H9 (cell line): ENCODE measurements around the gene BCAR3. TPM values are rescaled to one million over a fixed set of nuclear protein-coding genes. Genes with fewer than 3 reads are reported as not detected.

Experiments used
- DNase-seq: peaks from one replicate; pipeline ENCODE4 v3.0.0-alpha.2; 2017
- H2AFZ ChIP-seq: one replicate; pipeline ENCODE4 v1.6.1; 2013; ENCODE audit warnings: mild to moderate bottlenecking, low read length, control low read depth, moderate library complexity
- H2AK5ac ChIP-seq: 2 replicates; pipeline ENCODE4 v1.6.1; 2013; ENCODE audit warnings: low read length, control low read depth, mixed read lengths; ENCODE audit not compliant: insufficient read length
- H2BK120ac ChIP-seq: one replicate; pipeline ENCODE4 v1.6.1; 2013; ENCODE audit warnings: low read depth, mild to moderate bottlenecking, low read length, control low read depth, inconsistent platforms; ENCODE audit not compliant: poor library complexity, severe bottlenecking
- H2BK12ac ChIP-seq: 2 replicates; pipeline ENCODE4 v1.6.1; 2013; ENCODE audit warnings: low read length, control low read depth, mixed read lengths, low read depth; ENCODE audit not compliant: insufficient read length
- H2BK15ac ChIP-seq: 2 replicates; pipeline ENCODE4 v1.6.1; 2013; ENCODE audit warnings: low read depth, low read length, control low read depth
- H2BK20ac ChIP-seq: one replicate; pipeline ENCODE4 v1.6.1; 2013; ENCODE audit warnings: low read depth, mild to moderate bottlenecking, low read length, control low read depth, inconsistent platforms; ENCODE audit not compliant: poor library complexity, severe bottlenecking
- H2BK5ac ChIP-seq: 2 replicates; pipeline ENCODE4 v1.6.1; 2013; ENCODE audit warnings: low read length, control low read depth, mixed read lengths; ENCODE audit not compliant: insufficient read length
- H3K14ac ChIP-seq: 2 replicates; pipeline ENCODE4 v1.6.1; 2013; ENCODE audit warnings: low read length, control low read depth; ENCODE audit not compliant: insufficient read depth
- H3K18ac ChIP-seq: 2 replicates; pipeline ENCODE4 v1.6.1; 2013; ENCODE audit warnings: low read depth, mild to moderate bottlenecking, mixed read lengths, low read length, control low read depth; ENCODE audit not compliant: insufficient read length
- H3K23ac ChIP-seq: 2 replicates; pipeline ENCODE4 v1.6.1; 2013; ENCODE audit warnings: low read length, control low read depth, mixed read lengths, low read depth; ENCODE audit not compliant: insufficient read length
- H3K23me2 ChIP-seq: 2 replicates; pipeline ENCODE4 v1.6.1; 2013; ENCODE audit warnings: low read depth, mild to moderate bottlenecking, mixed read lengths, low read length, control low read depth; ENCODE audit not compliant: insufficient read length, poor library complexity, severe bottlenecking
- H3K27ac ChIP-seq: 2 replicates; pipeline ENCODE4 v1.5.1; 2013; ENCODE audit warnings: low read length, control low read depth, mixed read lengths, low read depth; ENCODE audit not compliant: insufficient read length
- H3K27me3 ChIP-seq: 2 replicates; pipeline ENCODE4 v1.6.1; 2013; ENCODE audit warnings: low read length, control low read depth, inconsistent platforms; ENCODE audit not compliant: insufficient read depth
- H3K4ac ChIP-seq: 2 replicates; pipeline ENCODE4 v1.6.1; 2013; ENCODE audit warnings: low read depth, mild to moderate bottlenecking, control low read depth, inconsistent platforms, low read length, moderate library complexity
- H3K4me1 ChIP-seq: 2 replicates; pipeline ENCODE4 v1.6.1; 2013; ENCODE audit warnings: low read length, control low read depth, inconsistent platforms; ENCODE audit not compliant: insufficient read depth
- H3K4me2 ChIP-seq: 2 replicates; pipeline ENCODE4 v1.6.1; 2013; ENCODE audit warnings: low read length, control low read depth, mixed read lengths; ENCODE audit not compliant: insufficient read length, insufficient read depth
- H3K56ac ChIP-seq: 2 replicates; pipeline ENCODE4 v1.6.1; 2013; ENCODE audit warnings: low read depth, mild to moderate bottlenecking, mixed read lengths, low read length, control low read depth; ENCODE audit not compliant: insufficient read length
- H3K79me1 ChIP-seq: 2 replicates; pipeline ENCODE4 v1.6.1; 2013; ENCODE audit warnings: low read depth, mild to moderate bottlenecking, moderate library complexity, low read length, control low read depth, inconsistent platforms; ENCODE audit not compliant: insufficient read depth, poor library complexity, severe bottlenecking
- H3K79me2 ChIP-seq: 2 replicates; pipeline ENCODE4 v1.6.1; 2013; ENCODE audit warnings: low read length, control low read depth, inconsistent platforms; ENCODE audit not compliant: insufficient read depth
- H3K9ac ChIP-seq: 2 replicates; pipeline ENCODE4 v1.6.1; 2013; ENCODE audit warnings: low read length, control low read depth, mixed read lengths; ENCODE audit not compliant: insufficient read length; ENCODE audit errors: extremely low read depth
- H3K9me3 ChIP-seq: one replicate; pipeline ENCODE4 v1.6.1; 2013; ENCODE audit warnings: low read depth, low read length, inconsistent platforms; ENCODE audit not compliant: control insufficient read depth
- H3T11ph ChIP-seq: one replicate; pipeline ENCODE4 v1.6.1; 2013; ENCODE audit warnings: mild to moderate bottlenecking, low read length, control low read depth, inconsistent platforms
- H4K20me1 ChIP-seq: one replicate; pipeline ENCODE4 v1.6.1; 2013; ENCODE audit not compliant: control insufficient read depth, insufficient read length, insufficient read depth
- H4K5ac ChIP-seq: 2 replicates; pipeline ENCODE4 v1.6.1; 2013; ENCODE audit warnings: low read depth, mild to moderate bottlenecking, mixed read lengths, low read length, control low read depth; ENCODE audit not compliant: insufficient read length
- H4K8ac ChIP-seq: replicated peaks from 2 replicates; pipeline ENCODE4 v1.6.1; 2013; ENCODE audit warnings: low read length, control low read depth, mixed read lengths, low read depth; ENCODE audit not compliant: insufficient read length
- H4K91ac ChIP-seq: 2 replicates; pipeline ENCODE4 v1.6.1; 2013; ENCODE audit warnings: low read depth, mild to moderate bottlenecking, moderate library complexity, mixed read lengths, low read length, control low read depth; ENCODE audit not compliant: insufficient read length
- H3K27ac Mint-ChIP-seq, 3 experiments: 2 replicates in 2 of 3; 3 replicates in 1 of 3; pipeline ENCODE4 v1.8.0; 2020 to 2021; ENCODE audit warnings: mixed read lengths in 3 of 3, mild to moderate bottlenecking in 1 of 3, moderate library complexity in 1 of 3
- H3K27me3 Mint-ChIP-seq: 2 replicates; pipeline ENCODE4 v1.8.0; 2021; ENCODE audit warnings: low read depth, mild to moderate bottlenecking, moderate library complexity, mixed read lengths
- H3K36me3 Mint-ChIP-seq, 3 experiments: 2 replicates in 2 of 3; 3 replicates in 1 of 3; pipeline ENCODE4 v1.8.0; 2020 to 2021; ENCODE audit warnings: low read depth in 3 of 3, mixed read lengths in 3 of 3; ENCODE audit not compliant: insufficient read depth in 1 of 3
- H3K4me1 Mint-ChIP-seq, 2 experiments: 2 replicates each; pipeline ENCODE4 v1.8.0; 2020; ENCODE audit warnings: mixed read lengths in 2 of 2
- H3K4me3 Mint-ChIP-seq, 2 experiments: 2 replicates in 1 of 2; 3 replicates in 1 of 2; pipeline ENCODE4 v1.8.0; 2020 to 2021; ENCODE audit warnings: mild to moderate bottlenecking in 2 of 2, mixed read lengths in 2 of 2, moderate library complexity in 1 of 2
- H3K9me3 Mint-ChIP-seq, 2 experiments: 2 replicates in 1 of 2; 3 replicates in 1 of 2; pipeline ENCODE4 v1.8.0; 2020; ENCODE audit warnings: mild to moderate bottlenecking in 2 of 2, mixed read lengths in 2 of 2, moderate library complexity in 1 of 2
- CTCF ChIP-seq: fragments of 200-600 bp; sonication (generic); conservative IDR thresholded peaks from 3 replicates; pipeline ENCODE4 v1.8.0; 2021; ENCODE audit warnings: antibody characterized with exemption, mild to moderate bottlenecking
- WGBS: extraction: QIAGEN DNeasy Blood & Tissue Kit; methylation state at CpG from one replicate; pipeline ENCODE4 v1.1.7; 2013; ENCODE audit warnings: missing lambda C conversion rate, low lambda C conversion rate, mixed read lengths; ENCODE audit not compliant: insufficient read length; ENCODE audit errors: extremely low coverage; 5-methylcytosine and 5-hydroxymethylcytosine counted together
- total RNA-seq: library from RNA; stranded (reverse); gene quantifications from 2 replicates; pipeline ENCODE4 v1.2.1, GENCODE V29; 2021

BCAR3 gene
- total RNA-seq, 1 experiment from 2014 or later, result 4.9 TPM

GRCh38 chr1:93598861-93599439, 82.7 kb downstream of the BCAR3 start:
- Histone ChIP-seq H4K5ac (no peak overlapping the region), H3T11ph (no peak overlapping the region), H3K23ac (no peak overlapping the region), H3K56ac (no peak overlapping the region), H2BK15ac (no peak overlapping the region), H3K23me2 (no peaks in the 10 kb centered on the region), H3K4me2 (no peak overlapping the region), H2BK120ac (no peak overlapping the region), H3K9ac (no peak overlapping the region), H3K79me2 (no peaks in the 10 kb centered on the region), H2BK5ac (no peak overlapping the region), H4K91ac (no peak overlapping the region), H3K27me3 (no peaks in the 10 kb centered on the region), H3K79me1 (no peaks in the 10 kb centered on the region), H2AK5ac (no peak overlapping the region), H2BK12ac (no peak overlapping the region), H3K4ac (no peak overlapping the region), H3K4me1 (peaks cover 14% of the 10 kb centered on the region), H4K20me1 (no peaks in the 10 kb centered on the region), H4K8ac (no peak overlapping the region), H2BK20ac (no peak overlapping the region), H3K9me3 (no peaks in the 10 kb centered on the region), H3K27ac (no peak overlapping the region), H3K14ac (no peak overlapping the region), H2AFZ (no peak overlapping the region), H3K18ac (no peak overlapping the region)
- no peak for DNase-seq
- TF ChIP-seq CTCF, result no peak
- Mint-ChIP-seq H3K4me1 (peaks cover 35 to 44% of the 10 kb centered on the region in 2 experiments), H3K36me3 (no peaks in the 10 kb centered on the region; a peak in 1 of 7 replicates), H3K27ac (peak overlapping the region in 1 of 3 experiments; percentile 82; a peak in 3 of 7 replicates), H3K9me3 (no peaks in the 10 kb centered on the region; a peak in 1 of 5 replicates), H3K4me3 (no peak overlapping the region), H3K27me3 (no peaks in the 10 kb centered on the region)
- no CpG with 5 or more reads among the region's 7 CpGs for WGBS
